B cell (primary cell): ENCODE measurements around the gene CCDC141. TPM values are rescaled to one million over a fixed set of nuclear protein-coding genes. Genes with fewer than 3 reads are reported as not detected.
A peak's percentile ranks its signal among the peaks of the same experiment; 100 is the strongest.
"Not testable (repeated sequence)": the region's sequence is repeated elsewhere in the genome, so short reads cannot be mapped to it uniquely, and the experiment has no call there.

Experiments used
- ATAC-seq: fragments of 200-7000 bp; cut with Tn5 transposase; one replicate; pipeline ENCODE4 v1.10.0; 2021; ENCODE audit warnings: low read depth, mild to moderate bottlenecking, moderate number of reproducible peaks, moderate library complexity
- CTCF ChIA-PET: fragments of 350-600 bp; sonication (Branson Sonifier 250); formaldehyde crosslinking; loops from one replicate; lab custom pipeline; 2021; ENCODE audit warnings: antibody characterized with exemption, inconsistent platforms; lab: Charles Lee
- POLR2A ChIA-PET: fragments of 350-600 bp; sonication (Branson Sonifier 250); formaldehyde crosslinking; loops from one replicate; lab custom pipeline; 2021; ENCODE audit warnings: antibody characterized with exemption; lab: Charles Lee
- DNase-seq: peaks from one replicate; pipeline ENCODE4 v3.0.0; 2013
- H2AFZ ChIP-seq: 2 replicates; pipeline ENCODE4 v1.6.1; 2012; ENCODE audit warnings: mild to moderate bottlenecking, low read depth, low read length; ENCODE audit not compliant: insufficient read depth, poor library complexity, severe bottlenecking
- H3K27ac ChIP-seq, 2 donors: 1 replicate in 1 of 2; 2 replicates in 1 of 2; pipeline ENCODE4 v1.5.1; 2012 to 2013; ENCODE audit warnings: low read length in 2 of 2, mild to moderate bottlenecking in 2 of 2, moderate library complexity in 1 of 2
- H3K27me3 ChIP-seq, 4 experiments: fragments of 200-600 bp in 1 of 4; sonication (generic) in 1 of 4; replicated peaks in 1 of 4; 1 replicate in 2 of 4; 2 replicates in 2 of 4; pipeline versions ENCODE4 v1.6.1 to v1.7.0; 2013 to 2016; ENCODE audit warnings: low read length in 3 of 4, mild to moderate bottlenecking in 2 of 4, mixed read lengths in 1 of 4, moderate library complexity in 1 of 4; ENCODE audit not compliant: insufficient read depth in 4 of 4, control insufficient read depth in 3 of 4; ENCODE audit errors: control extremely low read depth in 1 of 4
- H3K36me3 ChIP-seq, 2 experiments: replicated peaks in 1 of 2; 1 replicate in 1 of 2; 2 replicates in 1 of 2; pipeline versions ENCODE4 v1.6.1 to v1.7.1; 2013; ENCODE audit warnings: low read length in 1 of 2; ENCODE audit not compliant: insufficient read depth in 2 of 2, control insufficient read depth in 1 of 2; ENCODE audit errors: control extremely low read depth in 1 of 2, extremely low read depth in 1 of 2
- H3K4me1 ChIP-seq, 2 donors: fragments of 200-600 bp in 1 of 2; sonication (generic) in 1 of 2; 1 replicate in 1 of 2; 2 replicates in 1 of 2; pipeline versions ENCODE4 v1.5.1 to v1.6.1; 2013 to 2017; ENCODE audit warnings: low read length in 2 of 2; ENCODE audit not compliant: control insufficient read depth in 2 of 2, insufficient read depth in 2 of 2
- H3K4me2 ChIP-seq: replicated peaks from 2 replicates; pipeline ENCODE3; 2012; ENCODE audit warnings: mild to moderate bottlenecking, low read depth, low read length; ENCODE audit not compliant: poor library complexity, severe bottlenecking
- H3K4me3 ChIP-seq, 5 experiments: fragments of 200-600 bp in 1 of 5; sonication (generic) in 1 of 5; 1 replicate in 3 of 5; 2 replicates in 2 of 5; pipeline versions ENCODE4 v1.5.1 to v1.7.0; 2011 to 2016; ENCODE audit warnings: low read length in 4 of 5, mild to moderate bottlenecking in 4 of 5, low read depth in 2 of 5, control low read depth in 1 of 5, moderate library complexity in 1 of 5; ENCODE audit not compliant: insufficient read depth in 1 of 5; ENCODE audit errors: control extremely low read depth in 1 of 5, extremely low read depth in 1 of 5
- H3K79me2 ChIP-seq: fragments of 200-600 bp; sonication (generic); one replicate; pipeline ENCODE4 v1.6.0; 2016; ENCODE audit warnings: low read length; ENCODE audit not compliant: control insufficient read depth, insufficient read depth
- H3K9ac ChIP-seq: fragments of 200-600 bp; sonication (generic); 2 replicates; pipeline ENCODE4 v1.6.1; 2017; ENCODE audit warnings: mild to moderate bottlenecking, low read length, moderate library complexity
- H3K9me3 ChIP-seq, 3 donors: one replicate each; pipeline versions ENCODE4 v1.6.1 to v1.7.1; 2013; ENCODE audit warnings: low read length in 2 of 3; ENCODE audit not compliant: control insufficient read depth in 2 of 3, insufficient read depth in 1 of 3; ENCODE audit errors: control extremely low read depth in 1 of 3
- H4K20me1 ChIP-seq: 2 replicates; pipeline ENCODE4 v1.6.0; 2012; ENCODE audit warnings: mild to moderate bottlenecking, low read length; ENCODE audit not compliant: insufficient read depth, control insufficient read depth, poor library complexity, severe bottlenecking
- H3K27ac Mint-ChIP-seq: one replicate; pipeline ENCODE4 v1.8.0; 2021; ENCODE audit warnings: mixed read lengths
- H3K27me3 Mint-ChIP-seq: one replicate; pipeline ENCODE4 v1.8.0; 2021; ENCODE audit warnings: mixed read lengths
- H3K4me1 Mint-ChIP-seq: one replicate; pipeline ENCODE4 v1.8.0; 2021; ENCODE audit warnings: mixed read lengths
- H3K4me3 Mint-ChIP-seq: one replicate; pipeline ENCODE4 v1.8.0; 2021; ENCODE audit warnings: mixed read lengths
- H3K9me3 Mint-ChIP-seq: one replicate; pipeline ENCODE4 v1.8.0; 2022; ENCODE audit warnings: mixed read lengths; ENCODE audit not compliant: insufficient read depth
- EZH2 ChIP-seq: IDR thresholded peaks from 2 replicates; pipeline ENCODE4 v1.6.1; 2012; ENCODE audit warnings: borderline replicate concordance, low read depth, mild to moderate bottlenecking, moderate library complexity, low read length; ENCODE audit not compliant: insufficient read depth, poor library complexity, severe bottlenecking
- WGBS: methylation state at CpG from one replicate; pipeline ENCODE4 v1.1.5; 2013; ENCODE audit warnings: missing lambda C conversion rate; ENCODE audit not compliant: insufficient coverage; 5-methylcytosine and 5-hydroxymethylcytosine counted together
- intact Hi-C: fragments of 100-400 bp; cut with micrococcal nuclease; formaldehyde crosslinking; loops from one replicate; pipeline ENCODE4 v1.10.0; 2022
- polyA plus RNA-seq: library from polyadenylated mRNA; depleted of rRNA; stranded (reverse); fragments of >200 nt; gene quantifications from 2 replicates; pipeline ENCODE4 v1.2.3, GENCODE V29; 2012
- total RNA-seq, 2 donors: library from RNA; stranded (reverse); fragments of 120-200 nt in 1 of 2; gene quantifications; 1 replicate in 1 of 2; 2 replicates in 1 of 2; pipeline versions ENCODE4 v1.2.3 to v1.2.4, GENCODE V29; 2013 to 2022
- TF ChIP-seq, protein P1 (sequence below): fragments of 200-600 bp; IDR thresholded peaks from one replicate; pipeline ENCODE4 v1.8.0; 2022; ENCODE audit warnings: antibody characterized with exemption, mild to moderate bottlenecking

The CCDC141 gene
- total and polyA plus RNA-seq, 2 donors (not counting 1 experiment from before 2014, with no cell fraction given): 2.1 to 47.5 TPM

- no peak for ATAC-seq
- CTCF ChIA-PET: interaction anchor here (1.1 to 2.3 kb wide), 3 partner anchors 37 to 72 kb away, joined by 3 to 11 read pairs (median 7); no protein-coding TSS in a partner anchor
- POLR2A ChIA-PET: no interaction called here
- H3K4me1 ChIP-seq: peaks cover 18 to 19% of the 10 kb centered on the region in 2 donors
- Mint-ChIP-seq H3K27ac (peak overlapping the region; percentile 47), H3K4me1 (peaks cover 21% of the 10 kb centered on the region), H3K9me3 (no peaks in the 10 kb centered on the region), H3K4me3 (no peak overlapping the region), H3K27me3 (no peaks in the 10 kb centered on the region)
- no peak for DNase-seq
- H4K20me1 ChIP-seq: no peaks in the 10 kb centered on the region
- peak overlapping the region; percentile 47 for H2AFZ ChIP-seq
- H3K27ac ChIP-seq: peak overlapping the region; percentile 15 to 64
- H3K27me3 ChIP-seq: no peaks in the 10 kb centered on the region
- H3K4me3 ChIP-seq: no peak overlapping the region
- 96% methylated on average over 5 of the region's 5 CpGs for WGBS
- no peak overlapping the region for H3K9ac ChIP-seq
- TF ChIP-seq, protein P1, sequence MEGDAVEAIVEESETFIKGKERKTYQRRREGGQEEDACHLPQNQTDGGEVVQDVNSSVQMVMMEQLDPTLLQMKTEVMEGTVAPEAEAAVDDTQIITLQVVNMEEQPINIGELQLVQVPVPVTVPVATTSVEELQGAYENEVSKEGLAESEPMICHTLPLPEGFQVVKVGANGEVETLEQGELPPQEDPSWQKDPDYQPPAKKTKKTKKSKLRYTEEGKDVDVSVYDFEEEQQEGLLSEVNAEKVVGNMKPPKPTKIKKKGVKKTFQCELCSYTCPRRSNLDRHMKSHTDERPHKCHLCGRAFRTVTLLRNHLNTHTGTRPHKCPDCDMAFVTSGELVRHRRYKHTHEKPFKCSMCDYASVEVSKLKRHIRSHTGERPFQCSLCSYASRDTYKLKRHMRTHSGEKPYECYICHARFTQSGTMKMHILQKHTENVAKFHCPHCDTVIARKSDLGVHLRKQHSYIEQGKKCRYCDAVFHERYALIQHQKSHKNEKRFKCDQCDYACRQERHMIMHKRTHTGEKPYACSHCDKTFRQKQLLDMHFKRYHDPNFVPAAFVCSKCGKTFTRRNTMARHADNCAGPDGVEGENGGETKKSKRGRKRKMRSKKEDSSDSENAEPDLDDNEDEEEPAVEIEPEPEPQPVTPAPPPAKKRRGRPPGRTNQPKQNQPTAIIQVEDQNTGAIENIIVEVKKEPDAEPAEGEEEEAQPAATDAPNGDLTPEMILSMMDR: no peak
- TF ChIP-seq EZH2: no peak
- no peaks in the 10 kb centered on the region for H3K79me2 ChIP-seq
- H3K4me2 ChIP-seq: no peak overlapping the region
- H3K36me3 ChIP-seq: no peaks in the 10 kb centered on the region
- intact Hi-C loops: no loop called here
- H3K9me3 ChIP-seq: no peaks in the 10 kb centered on the region
Measured at GRCh38 chr2:179057737-179058136, 7.8 kb upstream of the CCDC141 start.

DNA sequence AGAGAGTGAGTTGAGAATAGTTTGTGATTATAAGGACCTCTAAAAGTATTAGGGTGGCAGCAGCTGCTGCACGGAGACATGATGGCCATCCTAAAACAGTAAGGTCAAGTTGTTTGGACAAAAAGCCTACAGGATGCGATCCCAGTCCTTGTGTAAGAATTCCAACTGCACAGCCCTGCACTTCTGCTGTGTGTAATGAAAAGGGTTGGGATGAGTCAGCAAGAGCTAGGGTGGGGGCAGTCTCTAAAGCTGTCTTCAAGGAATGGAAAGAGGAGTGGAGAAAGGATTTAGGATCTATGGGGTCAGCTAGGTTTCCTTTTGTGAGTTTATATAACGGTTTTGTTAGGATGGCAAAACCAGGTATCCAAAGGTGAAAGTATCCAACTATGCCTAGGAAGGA is 3.6 kb upstream of the CCDC141 start:
- H2AFZ ChIP-seq, H3K4me3 Mint-ChIP-seq, H3K27ac ChIP-seq, H3K4me2 ChIP-seq, H3K36me3 ChIP-seq, POLR2A ChIA-PET, H3K27ac Mint-ChIP-seq, H3K27me3 ChIP-seq, H3K9me3 Mint-ChIP-seq, H3K9me3 ChIP-seq, CTCF ChIA-PET, DNase-seq, intact Hi-C loops, H3K9ac ChIP-seq, H3K79me2 ChIP-seq, H4K20me1 ChIP-seq, H3K4me3 ChIP-seq, H3K27me3 Mint-ChIP-seq, ATAC-seq: not testable (repeated sequence)
- peaks cover 25 to 26% of the 10 kb centered on the region in 2 donors for H3K4me1 ChIP-seq
- WGBS: 97% methylated on average over 2 of the region's 3 CpGs
- H3K4me1 Mint-ChIP-seq: peaks cover 33% of the 10 kb centered on the region
